Measurements from ENCODE around the gene PRPF19. TPM values are rescaled to one million over a fixed set of nuclear protein-coding genes. Genes with fewer than 3 reads are reported as not detected.
A peak's percentile ranks its signal among the peaks of the same experiment; 100 is the strongest.

The PRPF19 gene
- total and polyA plus RNA-seq, 9 of the 15 experiments (the other 6 are each of a cell fraction or from before 2014, with no cell fraction given), result 9.4 to 212 (median 73.2) TPM

- CTCF ChIA-PET (ENCODE audit: low intra/inter-chr PET ratio), result interaction anchor here (0.6 kb wide), 1 partner anchor 476 kb away, joined by 4 read pairs; no protein-coding TSS in a partner anchor
- FAIRE-seq (peak; percentile 95), DNase-seq (ENCODE audit: extremely low read depth in 1 of 4, low spot score in 3 of 4) (peak; percentile 98 to 100 (median 100)), ATAC-seq (peak; percentile 86)
- H3K4me1 ChIP-seq (replicated peaks in 1 of 2; ENCODE audit: control insufficient read depth in 2 of 2, insufficient read depth in 2 of 2, low read length in 2 of 2), result peaks cover 25 to 41% of the 10 kb centered on the region in 2 experiments
- no peaks in the 10 kb centered on the region for H3K27me3 ChIP-seq (ENCODE audit: control insufficient read depth in 2 of 2, insufficient read depth in 2 of 2, low read length in 2 of 2)
- peaks cover 24% of the 10 kb centered on the region for H3K36me3 ChIP-seq (ENCODE audit: control insufficient read depth, insufficient read depth, low read length)
- peak within 1 kb of the TSS; percentile 89 for H3K4me2 ChIP-seq (ENCODE audit: insufficient read depth, low read length)
- H2AFZ ChIP-seq (ENCODE audit: low read depth, low read length), result peak within 1 kb of the TSS; percentile 96
- peak within 1 kb of the TSS; percentile 74 for H3K4me3 ChIP-seq
- H3K9ac ChIP-seq (ENCODE audit: insufficient read depth in 1 of 2, low read depth in 2 of 2, low read length in 2 of 2), result peak within 1 kb of the TSS; percentile 81 to 98
- peaks cover 3% of the 10 kb centered on the region; the same call in 1 of the 2 replicates for H4K20me1 ChIP-seq (replicated peaks; ENCODE audit: control insufficient read depth, insufficient read depth, low read length)
- no peaks in the 10 kb centered on the region for H3K9me3 ChIP-seq (replicated peaks; ENCODE audit: control insufficient read depth, insufficient read depth, low read depth, low read length)
- H3K79me2 ChIP-seq (ENCODE audit: control insufficient read depth, insufficient read depth, low read length), result peaks cover 47% of the 10 kb centered on the region
- BruUV-seq (replicated peaks), result TSS peak; percentile 68
- intact Hi-C loops (cut with micrococcal nuclease), result no loop called here
- under 1% methylated on average over 53 of the region's 57 CpGs for WGBS (ENCODE audit: insufficient coverage, low coverage, missing lambda C conversion rate)
- in situ Hi-C loops (cut with MboI), result no loop called here
- peak within 1 kb of the TSS; percentile 70 for H3K27ac ChIP-seq (ENCODE audit: extremely low read depth, low read depth, low read length)
- POLR2A ChIA-PET, result interaction anchor here (0.6 to 1.4 kb wide), 7 partner anchors 10 to 661 kb away, joined by 3 to 4 read pairs (median 3); partner anchors contain the start of gene PRPF19
- H3K9me1 ChIP-seq (ENCODE audit: control insufficient read depth, insufficient read depth, low read length), result peaks cover 3% of the 10 kb centered on the region
- TF ChIP-seq KDM2B (CRISPR knock-in tag; IDR thresholded peaks at IDR 0.05) (no peak), CBX2 (IDR thresholded peaks at IDR 0.05; ENCODE audit: insufficient read depth, low read length, poor library complexity, severe bottlenecking) (no peak), ZNF77 (CRISPR knock-in tag; IDR thresholded peaks at IDR 0.05) (no peak), CREBBP (IDR thresholded peaks at IDR 0.05; ENCODE audit: low read depth, low read length) (no peak), CREB3 (tag; conservative IDR thresholded peaks at IDR 0.05; ENCODE audit: low read depth) (0 out of 2 replicates have a peak, but pooled peaks have one; percentile 15), GTF2E2 (tag; IDR thresholded peaks at IDR 0.05) (no peak), ETV6 (IDR thresholded peaks at IDR 0.05; ENCODE audit: borderline replicate concordance in 1 of 2, low read depth in 2 of 2, low read length in 1 of 2) (no peak), ETV6 (CRISPR knock-in tag; IDR thresholded peaks at IDR 0.05; ENCODE audit: borderline replicate concordance) (no peak), LCOR (CRISPR knock-in tag; IDR thresholded peaks at IDR 0.05) (peak; percentile 67), FOS (IDR thresholded peaks at IDR 0.05; ENCODE audit: extremely low read depth, insufficient read length) (no peak), PPARD (CRISPR knock-in tag; IDR thresholded peaks at IDR 0.05) (no peak), JUNB (CRISPR knock-in tag; conservative IDR thresholded peaks at IDR 0.05) (peak; percentile 70), FOXA3 (CRISPR knock-in tag; conservative IDR thresholded peaks at IDR 0.05 in 1 of 2, IDR thresholded peaks at IDR 0.05 in 1 of 2) (0 out of 4 replicates have a peak, but pooled peaks of 1 of the 2 experiments have one; percentile 37)
- TF ChIP-seq, protein P1, sequence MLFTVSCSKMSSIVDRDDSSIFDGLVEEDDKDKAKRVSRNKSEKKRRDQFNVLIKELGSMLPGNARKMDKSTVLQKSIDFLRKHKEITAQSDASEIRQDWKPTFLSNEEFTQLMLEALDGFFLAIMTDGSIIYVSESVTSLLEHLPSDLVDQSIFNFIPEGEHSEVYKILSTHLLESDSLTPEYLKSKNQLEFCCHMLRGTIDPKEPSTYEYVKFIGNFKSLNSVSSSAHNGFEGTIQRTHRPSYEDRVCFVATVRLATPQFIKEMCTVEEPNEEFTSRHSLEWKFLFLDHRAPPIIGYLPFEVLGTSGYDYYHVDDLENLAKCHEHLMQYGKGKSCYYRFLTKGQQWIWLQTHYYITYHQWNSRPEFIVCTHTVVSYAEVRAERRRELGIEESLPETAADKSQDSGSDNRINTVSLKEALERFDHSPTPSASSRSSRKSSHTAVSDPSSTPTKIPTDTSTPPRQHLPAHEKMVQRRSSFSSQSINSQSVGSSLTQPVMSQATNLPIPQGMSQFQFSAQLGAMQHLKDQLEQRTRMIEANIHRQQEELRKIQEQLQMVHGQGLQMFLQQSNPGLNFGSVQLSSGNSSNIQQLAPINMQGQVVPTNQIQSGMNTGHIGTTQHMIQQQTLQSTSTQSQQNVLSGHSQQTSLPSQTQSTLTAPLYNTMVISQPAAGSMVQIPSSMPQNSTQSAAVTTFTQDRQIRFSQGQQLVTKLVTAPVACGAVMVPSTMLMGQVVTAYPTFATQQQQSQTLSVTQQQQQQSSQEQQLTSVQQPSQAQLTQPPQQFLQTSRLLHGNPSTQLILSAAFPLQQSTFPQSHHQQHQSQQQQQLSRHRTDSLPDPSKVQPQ (CRISPR knock-in tag; IDR thresholded peaks at IDR 0.05; ENCODE audit: borderline replicate concordance), result peak; percentile 79; the same call in 1 of the 2 replicates
- TF ChIP-seq, protein P2, sequence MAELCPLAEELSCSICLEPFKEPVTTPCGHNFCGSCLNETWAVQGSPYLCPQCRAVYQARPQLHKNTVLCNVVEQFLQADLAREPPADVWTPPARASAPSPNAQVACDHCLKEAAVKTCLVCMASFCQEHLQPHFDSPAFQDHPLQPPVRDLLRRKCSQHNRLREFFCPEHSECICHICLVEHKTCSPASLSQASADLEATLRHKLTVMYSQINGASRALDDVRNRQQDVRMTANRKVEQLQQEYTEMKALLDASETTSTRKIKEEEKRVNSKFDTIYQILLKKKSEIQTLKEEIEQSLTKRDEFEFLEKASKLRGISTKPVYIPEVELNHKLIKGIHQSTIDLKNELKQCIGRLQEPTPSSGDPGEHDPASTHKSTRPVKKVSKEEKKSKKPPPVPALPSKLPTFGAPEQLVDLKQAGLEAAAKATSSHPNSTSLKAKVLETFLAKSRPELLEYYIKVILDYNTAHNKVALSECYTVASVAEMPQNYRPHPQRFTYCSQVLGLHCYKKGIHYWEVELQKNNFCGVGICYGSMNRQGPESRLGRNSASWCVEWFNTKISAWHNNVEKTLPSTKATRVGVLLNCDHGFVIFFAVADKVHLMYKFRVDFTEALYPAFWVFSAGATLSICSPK (IDR thresholded peaks at IDR 0.05; ENCODE audit: borderline replicate concordance), result no peak
These were observed 64.4 kb downstream of the PRPF19 start, which contains the start of gene CCDC86 for GRCh38 chr11:60841797-60842667. Gene CCDC86 (plus strand): TSS chr11:60842113. CDS start chr11:60842125, 12 bp downstream.
